Measurements from ENCODE around the gene SART1.

- TF ChIP-seq POLR2AphosphoS5 (IDR thresholded peaks at IDR 0.05), result no peak
- TF ChIP-seq, protein P1, sequence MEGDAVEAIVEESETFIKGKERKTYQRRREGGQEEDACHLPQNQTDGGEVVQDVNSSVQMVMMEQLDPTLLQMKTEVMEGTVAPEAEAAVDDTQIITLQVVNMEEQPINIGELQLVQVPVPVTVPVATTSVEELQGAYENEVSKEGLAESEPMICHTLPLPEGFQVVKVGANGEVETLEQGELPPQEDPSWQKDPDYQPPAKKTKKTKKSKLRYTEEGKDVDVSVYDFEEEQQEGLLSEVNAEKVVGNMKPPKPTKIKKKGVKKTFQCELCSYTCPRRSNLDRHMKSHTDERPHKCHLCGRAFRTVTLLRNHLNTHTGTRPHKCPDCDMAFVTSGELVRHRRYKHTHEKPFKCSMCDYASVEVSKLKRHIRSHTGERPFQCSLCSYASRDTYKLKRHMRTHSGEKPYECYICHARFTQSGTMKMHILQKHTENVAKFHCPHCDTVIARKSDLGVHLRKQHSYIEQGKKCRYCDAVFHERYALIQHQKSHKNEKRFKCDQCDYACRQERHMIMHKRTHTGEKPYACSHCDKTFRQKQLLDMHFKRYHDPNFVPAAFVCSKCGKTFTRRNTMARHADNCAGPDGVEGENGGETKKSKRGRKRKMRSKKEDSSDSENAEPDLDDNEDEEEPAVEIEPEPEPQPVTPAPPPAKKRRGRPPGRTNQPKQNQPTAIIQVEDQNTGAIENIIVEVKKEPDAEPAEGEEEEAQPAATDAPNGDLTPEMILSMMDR (IDR thresholded peaks at IDR 0.05), result no peak
- no peak for TF ChIP-seq POLR2A (IDR thresholded peaks at IDR 0.05)
Measured at GRCh38 chr11:65997286-65997685, 35.8 kb downstream of the SART1 start.
